H1 (cell line): ENCODE data around the gene FAM241B. TPM values are rescaled to one million over a fixed set of nuclear protein-coding genes. Genes with fewer than 3 reads are reported as not detected.
A peak's percentile ranks its signal among the peaks of the same experiment; 100 is the strongest.

Source experiments
- CTCF ChIA-PET: fragments of 300-600 bp; sonication (Branson Sonifier 250); formaldehyde crosslinking; loops from one replicate; lab custom pipeline; 2021; ENCODE audit not compliant: partially characterized antibody; lab: Charles Lee
- POLR2A ChIA-PET: fragments of 300-600 bp; sonication (Branson Sonifier 250); formaldehyde crosslinking; loops from one replicate; lab custom pipeline; 2021; ENCODE audit warnings: inconsistent platforms; ENCODE audit not compliant: partially characterized antibody; lab: Charles Lee
- DNase-seq, 2 experiments: peaks; one replicate each; pipeline versions ENCODE4 v3.0.0 to v3.0.0-alpha.2; 2010 to 2022; ENCODE audit warnings: low spot score in 2 of 2, low read depth in 1 of 2, mixed read lengths in 1 of 2
- FAIRE-seq: peaks from 2 replicates; lab custom pipeline; 2011; peaks lifted over from hg19 to GRCh38; lab: Jason Lieb, UNC
- H2AFZ ChIP-seq: 2 replicates; pipeline ENCODE4 v1.8.1; 2012; ENCODE audit warnings: low read length, inconsistent platforms
- H2AK5ac ChIP-seq: 2 replicates; pipeline ENCODE4 v1.6.1; 2013; ENCODE audit warnings: low read depth, low read length
- H2BK120ac ChIP-seq: replicated peaks from 2 replicates; pipeline ENCODE3; 2013; ENCODE audit warnings: low read depth, low read length, inconsistent platforms
- H2BK12ac ChIP-seq: 2 replicates; pipeline ENCODE4 v1.6.1; 2013; ENCODE audit warnings: low read depth, low read length
- H2BK15ac ChIP-seq: 2 replicates; pipeline ENCODE4 v1.6.1; 2013; ENCODE audit warnings: low read length
- H2BK20ac ChIP-seq: 2 replicates; pipeline ENCODE4 v1.6.1; 2013; ENCODE audit warnings: low read length
- H2BK5ac ChIP-seq: 2 replicates; pipeline ENCODE4 v1.6.1; 2013; ENCODE audit warnings: low read depth, low read length
- H3K14ac ChIP-seq: 2 replicates; pipeline ENCODE4 v1.6.1; 2013; ENCODE audit warnings: inconsistent platforms; ENCODE audit not compliant: insufficient read length
- H3K18ac ChIP-seq: 2 replicates; pipeline ENCODE4 v1.6.1; 2013; ENCODE audit warnings: low read length; ENCODE audit errors: extremely low read depth
- H3K23ac ChIP-seq: 2 replicates; pipeline ENCODE4 v1.6.1; 2013; ENCODE audit warnings: inconsistent platforms; ENCODE audit not compliant: insufficient read length
- H3K23me2 ChIP-seq: 2 replicates; pipeline ENCODE4 v1.6.1; 2013; ENCODE audit warnings: low read depth, low read length
- H3K27ac ChIP-seq: 2 replicates; pipeline ENCODE4 v1.6.1; 2011; ENCODE audit warnings: low read depth, low read length, inconsistent platforms
- H3K27me3 ChIP-seq, 4 experiments: replicated peaks in 1 of 4; 1 replicate in 1 of 4; 2 replicates in 3 of 4; pipeline versions ENCODE4 v1.6.1 to v1.8.1; 2011 to 2013; ENCODE audit warnings: low read length in 3 of 4, mild to moderate bottlenecking in 3 of 4, inconsistent platforms in 2 of 4, mixed read lengths in 2 of 4, moderate library complexity in 1 of 4; ENCODE audit not compliant: control insufficient read depth in 3 of 4, insufficient read depth in 3 of 4; ENCODE audit errors: extremely low read depth in 1 of 4
- H3K36me3 ChIP-seq, 4 experiments: 2 replicates each; pipeline versions ENCODE4 v1.6.1 to v1.8.1; 2011 to 2013; ENCODE audit warnings: mild to moderate bottlenecking in 4 of 4, low read length in 3 of 4, moderate library complexity in 2 of 4, control low read depth in 1 of 4, inconsistent platforms in 1 of 4; ENCODE audit not compliant: insufficient read depth in 4 of 4, control insufficient read depth in 2 of 4
- H3K4ac ChIP-seq: replicated peaks from 2 replicates; pipeline ENCODE3; 2013; ENCODE audit warnings: low read length, low read depth, mixed read lengths, inconsistent platforms; ENCODE audit not compliant: insufficient read length
- H3K4me1 ChIP-seq, 4 experiments: replicated peaks in 1 of 4; 1 replicate in 1 of 4; 2 replicates in 3 of 4; pipeline versions ENCODE4 v1.6.1 to v1.8.1; 2011 to 2013; ENCODE audit warnings: low read length in 3 of 4, inconsistent platforms in 2 of 4, mixed read lengths in 1 of 4; ENCODE audit not compliant: insufficient read depth in 4 of 4, control insufficient read depth in 3 of 4
- H3K4me2 ChIP-seq, 2 experiments: 2 replicates each; pipeline versions ENCODE4 v1.6.1 to v1.8.1; 2011 to 2013; ENCODE audit warnings: low read depth in 2 of 2, low read length in 2 of 2, control low read depth in 1 of 2, inconsistent platforms in 1 of 2, mild to moderate bottlenecking in 1 of 2; ENCODE audit not compliant: insufficient read depth in 1 of 2
- H3K4me3 ChIP-seq, 4 experiments: fragments of 200-600, 300-600 bp in 1 of 4; sonication (generic), shearing (Covaris generic), sonication (Bioruptor Twin) in 1 of 4; 2 replicates each; pipeline versions ENCODE4 v1.5.1 to v1.8.1; 2011 to 2016; ENCODE audit warnings: low read length in 4 of 4, low read depth in 3 of 4, control low read depth in 2 of 4, inconsistent platforms in 2 of 4, mild to moderate bottlenecking in 2 of 4, mixed read lengths in 1 of 4, moderate library complexity in 1 of 4; ENCODE audit not compliant: insufficient read depth in 2 of 4; ENCODE audit errors: extremely low read depth in 1 of 4
- H3K56ac ChIP-seq: replicated peaks from 2 replicates; pipeline ENCODE3; 2013; ENCODE audit warnings: low read depth, mild to moderate bottlenecking, mixed read lengths, low read length, inconsistent platforms; ENCODE audit not compliant: insufficient read length
- H3K79me1 ChIP-seq: 2 replicates; pipeline ENCODE4 v1.6.1; 2013; ENCODE audit warnings: low read depth, low read length, control low read depth
- H3K79me2 ChIP-seq, 2 experiments: 2 replicates each; pipeline versions ENCODE4 v1.6.1 to v1.8.1; 2012 to 2013; ENCODE audit warnings: low read length in 2 of 2, mild to moderate bottlenecking in 2 of 2, inconsistent platforms in 1 of 2; ENCODE audit not compliant: insufficient read depth in 2 of 2, control insufficient read depth in 1 of 2
- H3K9ac ChIP-seq, 4 experiments: replicated peaks in 1 of 4; 1 replicate in 1 of 4; 2 replicates in 3 of 4; pipeline versions ENCODE4 v1.6.1 to v1.8.1; 2011 to 2013; ENCODE audit warnings: low read depth in 3 of 4, low read length in 3 of 4, control low read depth in 2 of 4, mild to moderate bottlenecking in 2 of 4, moderate library complexity in 2 of 4, inconsistent platforms in 1 of 4; ENCODE audit errors: extremely low read depth in 1 of 4
- H3K9me3 ChIP-seq, 2 experiments: 2 replicates each; pipeline versions ENCODE4 v1.6.1 to v1.8.1; 2012 to 2013; ENCODE audit warnings: mild to moderate bottlenecking in 2 of 2, moderate library complexity in 2 of 2, control low read depth in 1 of 2, inconsistent platforms in 1 of 2, low read depth in 1 of 2, low read length in 1 of 2, mixed read lengths in 1 of 2; ENCODE audit not compliant: insufficient read depth in 2 of 2
- H4K20me1 ChIP-seq, 2 experiments: replicated peaks in 1 of 2; 2 replicates each; pipeline versions ENCODE3 to v1.8.1; 2011 to 2013; ENCODE audit warnings: inconsistent platforms in 2 of 2, low read length in 2 of 2, mild to moderate bottlenecking in 1 of 2; ENCODE audit not compliant: insufficient read depth in 2 of 2, control insufficient read depth in 1 of 2
- H4K5ac ChIP-seq: 2 replicates; pipeline ENCODE4 v1.6.1; 2013; ENCODE audit warnings: low read length, low read depth, mixed read lengths, inconsistent platforms; ENCODE audit not compliant: insufficient read length
- H4K8ac ChIP-seq: 2 replicates; pipeline ENCODE4 v1.8.0; 2013; ENCODE audit warnings: mild to moderate bottlenecking, moderate library complexity, low read length, inconsistent platforms; ENCODE audit not compliant: insufficient read depth; ENCODE audit errors: extremely low read depth
- H4K91ac ChIP-seq: replicated peaks from 2 replicates; pipeline ENCODE3; 2013; ENCODE audit warnings: low read length, mixed read lengths, inconsistent platforms; ENCODE audit not compliant: insufficient read length
- ASH2L ChIP-seq: fragments of 200-600, 300-600 bp; sonication (generic); IDR thresholded peaks from one replicate; pipeline ENCODE4 v1.7.1; 2017; ENCODE audit warnings: low read length
- BACH1 ChIP-seq: IDR thresholded peaks from 2 replicates; pipeline ENCODE4 v1.6.1; 2012; ENCODE audit warnings: low read length, improper control_type of control experiment
- EP300 ChIP-seq, 2 experiments: IDR thresholded peaks; 1 replicate in 1 of 2; 2 replicates in 1 of 2; pipeline ENCODE4 v1.6.1; 2011 to 2012; ENCODE audit warnings: low read depth in 2 of 2, low read length in 2 of 2, mild to moderate bottlenecking in 2 of 2, borderline replicate concordance in 1 of 2, inconsistent platforms in 1 of 2, moderate library complexity in 1 of 2
- KDM4A ChIP-seq: IDR thresholded peaks from one replicate; pipeline ENCODE4 v1.7.1; 2012; ENCODE audit warnings: low read depth, mild to moderate bottlenecking, moderate library complexity, low read length, inconsistent platforms; ENCODE audit not compliant: severe bottlenecking
- MAFK ChIP-seq: IDR thresholded peaks from 2 replicates; pipeline ENCODE4 v1.6.1; 2012; ENCODE audit warnings: low read depth, mild to moderate bottlenecking, improper control_type of control experiment, low read length
- MAX ChIP-seq: IDR thresholded peaks from 2 replicates; pipeline ENCODE4 v1.6.1; 2012; ENCODE audit warnings: inconsistent platforms
- RBBP5 ChIP-seq: IDR thresholded peaks from 2 replicates; pipeline ENCODE4 v1.7.1; 2012; ENCODE audit warnings: low read depth, mild to moderate bottlenecking, inconsistent platforms, low read length, moderate library complexity, borderline replicate concordance
- SP2 ChIP-seq: IDR thresholded peaks from 2 replicates; pipeline ENCODE4 v1.6.1; 2012; ENCODE audit warnings: mild to moderate bottlenecking, low read length, inconsistent platforms
- TCF12 ChIP-seq: IDR thresholded peaks from 2 replicates; pipeline ENCODE4 v1.6.1; 2011; ENCODE audit warnings: low read depth, mild to moderate bottlenecking, low read length
- ZNF274 ChIP-seq: IDR thresholded peaks from 2 replicates; pipeline ENCODE4 v1.7.0; 2012; ENCODE audit warnings: low read length, borderline replicate concordance; ENCODE audit errors: extremely low read depth
- WGBS, 2 experiments: shearing (Covaris generic) in 1 of 2; methylation state at CpG; one replicate each; pipeline versions ENCODE4 v1.1.6 to v1.1.7; 2013 to 2015; ENCODE audit warnings: low lambda C conversion rate in 2 of 2, mixed read lengths in 2 of 2, inconsistent platforms in 1 of 2, low coverage in 1 of 2, missing lambda C conversion rate in 1 of 2; ENCODE audit not compliant: insufficient replicate concordance in 2 of 2, insufficient coverage in 1 of 2, insufficient read length in 1 of 2; ENCODE audit errors: extremely low coverage in 1 of 2, missing lambda C conversion rate in 1 of 2; 5-methylcytosine and 5-hydroxymethylcytosine counted together
- polyA plus RNA-seq, 7 experiments: library from polyadenylated mRNA; depleted of rRNA in 3 of 7; stranded (reverse) in 5 of 7; unstranded in 2 of 7; fragments of >200 nt in 5 of 7; fragments of 200-250 nt in 2 of 7; gene quantifications; 1 replicate in 5 of 7; 2 replicates in 1 of 7; 4 replicates in 1 of 7; pipeline versions ENCODE4 v1.2.1 to v1.2.3, GENCODE V29; 2011 to 2013; ENCODE audit warnings: missing spikeins in 2 of 7, mixed read lengths in 2 of 7
- total RNA-seq: library from RNA; stranded (reverse); fragmentation: NEBNext Ultra II Directional; extraction: Animal tissue kit (Norgen Biotek cat#: 25700); gene quantifications from 2 replicates; pipeline ENCODE4 v1.2.1, GENCODE V29; 2021

The FAM241B gene
- total and polyA plus RNA-seq, 2 of the 8 experiments (the other 6 are each of a cell fraction or from before 2014, with no cell fraction given): 19.3 to 30.1 TPM

GRCh38 chr10:69634759-69635425 is 4.8 kb downstream of the FAM241B start:
- no peak overlapping the region; the same call in 1 of the 2 replicates for H2BK5ac ChIP-seq
- H3K36me3 ChIP-seq: peaks cover 2 to 7% (median 3%) of the 10 kb centered on the region in 4 experiments; a peak in 2 of 8 replicates
- no peak overlapping the region for H3K18ac ChIP-seq
- no peak overlapping the region for H2BK12ac ChIP-seq
- no peak overlapping the region for H2BK15ac ChIP-seq
- H3K79me2 ChIP-seq: no peaks in the 10 kb centered on the region
- no peak overlapping the region for H4K5ac ChIP-seq
- H2AFZ ChIP-seq: no peak overlapping the region
- no peak overlapping the region for H2BK20ac ChIP-seq
- peaks cover 3 to 4% of the 10 kb centered on the region in 2 experiments for H4K20me1 ChIP-seq
- no peak overlapping the region for H2AK5ac ChIP-seq
- DNase-seq (peak in 1 of 2 experiments; percentile 38), FAIRE-seq (no peak)
- no peak overlapping the region for H3K4me3 ChIP-seq
- H3K27ac ChIP-seq: no peak overlapping the region
- H3K14ac ChIP-seq: no peak overlapping the region
- H3K23me2 ChIP-seq: peaks cover 5% of the 10 kb centered on the region; the same call in 1 of the 2 replicates
- H3K79me1 ChIP-seq: no peaks in the 10 kb centered on the region
- no peak overlapping the region for H3K9ac ChIP-seq
- H3K9me3 ChIP-seq: no peaks in the 10 kb centered on the region
- no peak overlapping the region for H4K91ac ChIP-seq
- H3K4me2 ChIP-seq: no peak overlapping the region
- no peak overlapping the region for H3K23ac ChIP-seq
- peaks cover 0 to 6% (median 2%) of the 10 kb centered on the region in 4 experiments; a peak in 4 of 7 replicates for H3K27me3 ChIP-seq
- POLR2A ChIA-PET: interaction anchor here (0.9 to 7.9 kb wide), 8 partner anchors 15 to 118 kb away, joined by 3 to 59 read pairs (median 4); partner anchors contain the start of gene NEUROG3
- no peak overlapping the region for H2BK120ac ChIP-seq
- H4K8ac ChIP-seq: no peak overlapping the region
- WGBS, 2 experiments: 91% methylated on average over 8 of the region's 9 CpGs; no CpG with 5 or more reads in 1 of the 2 experiments
- no peak overlapping the region for H3K56ac ChIP-seq
- H3K4me1 ChIP-seq: peaks cover 4 to 15% (median 10%) of the 10 kb centered on the region in 4 experiments
- H3K4ac ChIP-seq: no peak overlapping the region
- CTCF ChIA-PET: interaction anchor here (1.0 to 41.0 kb wide), 15 partner anchors 7 to 280 kb away, joined by 3 to 1374 read pairs (median 8); partner anchors contain the start of genes FAM241B and NEUROG3
- no peak for TF ChIP-seq RBBP5
- TF ChIP-seq EP300 (IDR thresholded peaks at IDR 0.05; ENCODE audit: borderline replicate concordance in 1 of 2, low read depth in 2 of 2, low read length in 2 of 2): no peak
- no peak for TF ChIP-seq BACH1
- no peak for TF ChIP-seq SP2
- TF ChIP-seq ZNF274: no peak
- TF ChIP-seq ASH2L: no peak
- no peak for TF ChIP-seq MAFK
- TF ChIP-seq MAX: no peak
- no peak for TF ChIP-seq KDM4A
- no peak for TF ChIP-seq TCF12
